Smooth muscle cell (in vitro differentiated cells): ENCODE results near the gene RCAN2. TPM values are rescaled to one million over a fixed set of nuclear protein-coding genes. Genes with fewer than 3 reads are reported as not detected.
A peak's percentile ranks its signal among the peaks of the same experiment; 100 is the strongest.

Source experiments
- DNase-seq: peaks from one replicate; lab custom pipeline; 2025; ENCODE audit not compliant: unreplicated experiment; lab: John Stamatoyannopoulos, UW
- H2AFZ ChIP-seq: fragments of 200-600 bp; sonication (generic); 2 replicates; pipeline ENCODE4 v1.6.0; 2016; ENCODE audit warnings: antibody characterized with exemption, low read depth, mild to moderate bottlenecking
- H3F3A ChIP-seq: fragments of 200-600 bp; sonication (generic); 2 replicates; pipeline ENCODE4 v1.6.0; 2017; ENCODE audit warnings: antibody characterized with exemption, low read depth
- H3K27ac ChIP-seq: fragments of 200-600 bp; sonication (generic); 2 replicates; pipeline ENCODE4 v1.5.1; 2016; ENCODE audit warnings: low read depth, mild to moderate bottlenecking
- H3K27me3 ChIP-seq: fragments of 200-600 bp; sonication (generic); 2 replicates; pipeline ENCODE4 v1.6.1; 2016; ENCODE audit warnings: low read depth, mild to moderate bottlenecking
- H3K36me3 ChIP-seq: fragments of 200-600 bp; sonication (generic); 2 replicates; pipeline ENCODE4 v1.5.1; 2016; ENCODE audit warnings: low read depth
- H3K4me1 ChIP-seq: fragments of 200-600 bp; sonication (generic); 2 replicates; pipeline ENCODE4 v1.5.1; 2016; ENCODE audit warnings: low read depth
- H3K4me2 ChIP-seq: fragments of 200-600 bp; sonication (generic); 2 replicates; pipeline ENCODE4 v1.6.0; 2016; ENCODE audit warnings: mild to moderate bottlenecking
- H3K4me3 ChIP-seq: fragments of 200-600 bp; sonication (generic); 2 replicates; pipeline ENCODE4 v1.5.1; 2016; ENCODE audit warnings: mild to moderate bottlenecking
- H3K79me2 ChIP-seq: fragments of 200-600 bp; sonication (generic); 2 replicates; pipeline ENCODE4 v1.6.0; 2016; ENCODE audit warnings: low read depth, mild to moderate bottlenecking
- H3K9ac ChIP-seq: fragments of 200-600 bp; sonication (generic); 2 replicates; pipeline ENCODE4 v1.6.0; 2016; ENCODE audit warnings: low read depth
- H3K9me3 ChIP-seq: fragments of 200-600 bp; sonication (generic); replicated peaks from 2 replicates; pipeline ENCODE4 v1.5.1; 2016; ENCODE audit warnings: low read depth
- H4K20me1 ChIP-seq: fragments of 200-600 bp; sonication (generic); 2 replicates; pipeline ENCODE4 v1.6.0; 2016; ENCODE audit warnings: low read depth
- WGBS: methylation state at CpG from one replicate; pipeline ENCODE4 v1.1.7; 2016; ENCODE audit warnings: low lambda C conversion rate; 5-methylcytosine and 5-hydroxymethylcytosine counted together
- polyA plus RNA-seq: library from polyadenylated mRNA; unstranded; fragments of >200 nt; fragmentation: Nextera tagmentation; extraction: Ambion mirVana; gene quantifications from 2 replicates; pipeline ENCODE4 v1.2.1, GENCODE V29; 2016
- total RNA-seq: library from RNA; depleted of rRNA; stranded (reverse); fragments of >200 nt; gene quantifications from 2 replicates; pipeline ENCODE4 v1.2.3, GENCODE V29; 2014
- TF ChIP-seq, protein P1 (sequence below): fragments of 200-600 bp; sonication (generic); IDR thresholded peaks from 2 replicates; pipeline ENCODE4 v1.5.1; 2017; ENCODE audit warnings: borderline replicate concordance, mild to moderate bottlenecking, antibody characterized with exemption; ENCODE audit not compliant: insufficient read depth, poor library complexity, severe bottlenecking

RCAN2 gene
- total and polyA plus RNA-seq, 2 experiments from 2014 or later, result 2.5 to 2.7 TPM

DNA sequence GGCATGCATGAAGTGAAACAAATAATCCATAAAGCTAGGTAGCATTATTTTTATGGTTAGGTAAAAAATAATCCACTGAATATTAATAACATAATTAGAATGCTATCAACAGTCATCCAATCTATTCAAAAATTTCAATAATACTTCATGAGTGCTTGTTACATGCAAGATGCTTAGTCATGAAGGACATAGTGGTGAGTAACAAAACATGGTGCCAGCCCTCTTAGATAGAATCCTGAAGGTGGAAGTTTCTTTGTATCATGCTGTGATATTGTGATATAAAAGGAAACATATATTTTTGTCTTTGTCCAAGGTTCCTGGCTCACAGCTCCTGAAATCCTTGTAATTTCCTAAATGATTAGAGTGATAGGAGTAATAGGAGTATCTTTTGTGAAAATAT is 14.9 kb downstream of the RCAN2 start:
- H3K9me3 ChIP-seq, result no peaks in the 10 kb centered on the region
- H3K4me3 ChIP-seq, result no peak overlapping the region
- H3K79me2 ChIP-seq, result no peaks in the 10 kb centered on the region
- no peak overlapping the region for H3K4me2 ChIP-seq
- H4K20me1 ChIP-seq, result no peaks in the 10 kb centered on the region
- no peak overlapping the region for H2AFZ ChIP-seq
- no peaks in the 10 kb centered on the region for H3K27me3 ChIP-seq
- TF ChIP-seq, protein P1, sequence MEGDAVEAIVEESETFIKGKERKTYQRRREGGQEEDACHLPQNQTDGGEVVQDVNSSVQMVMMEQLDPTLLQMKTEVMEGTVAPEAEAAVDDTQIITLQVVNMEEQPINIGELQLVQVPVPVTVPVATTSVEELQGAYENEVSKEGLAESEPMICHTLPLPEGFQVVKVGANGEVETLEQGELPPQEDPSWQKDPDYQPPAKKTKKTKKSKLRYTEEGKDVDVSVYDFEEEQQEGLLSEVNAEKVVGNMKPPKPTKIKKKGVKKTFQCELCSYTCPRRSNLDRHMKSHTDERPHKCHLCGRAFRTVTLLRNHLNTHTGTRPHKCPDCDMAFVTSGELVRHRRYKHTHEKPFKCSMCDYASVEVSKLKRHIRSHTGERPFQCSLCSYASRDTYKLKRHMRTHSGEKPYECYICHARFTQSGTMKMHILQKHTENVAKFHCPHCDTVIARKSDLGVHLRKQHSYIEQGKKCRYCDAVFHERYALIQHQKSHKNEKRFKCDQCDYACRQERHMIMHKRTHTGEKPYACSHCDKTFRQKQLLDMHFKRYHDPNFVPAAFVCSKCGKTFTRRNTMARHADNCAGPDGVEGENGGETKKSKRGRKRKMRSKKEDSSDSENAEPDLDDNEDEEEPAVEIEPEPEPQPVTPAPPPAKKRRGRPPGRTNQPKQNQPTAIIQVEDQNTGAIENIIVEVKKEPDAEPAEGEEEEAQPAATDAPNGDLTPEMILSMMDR, result no peak
- no peak for DNase-seq
- H3K36me3 ChIP-seq, result no peaks in the 10 kb centered on the region
- no peak overlapping the region for H3K9ac ChIP-seq
- H3K4me1 ChIP-seq, result no peaks in the 10 kb centered on the region
- H3K27ac ChIP-seq, result no peak overlapping the region
- H3F3A ChIP-seq, result no peaks in the 10 kb centered on the region

DNA sequence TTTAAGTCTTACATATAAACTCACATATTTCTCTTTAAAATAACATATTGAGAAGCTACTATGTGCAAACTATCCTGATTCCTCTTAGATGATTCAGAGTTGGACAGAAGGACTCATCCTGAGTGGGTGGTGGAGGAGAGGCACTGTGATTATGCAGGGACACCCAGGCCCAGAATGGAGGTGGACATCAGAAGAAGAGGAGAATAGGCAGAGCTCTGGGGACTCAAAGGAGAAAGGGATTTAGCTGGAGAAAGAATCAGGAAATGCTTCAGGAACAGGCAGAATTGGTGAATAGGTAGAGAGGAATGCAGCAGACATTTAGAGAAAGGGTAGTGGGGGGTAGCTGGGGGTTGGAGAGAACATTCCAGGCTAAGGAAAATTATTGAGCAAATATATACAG is 17.4 kb downstream of the RCAN2 start:
- Histone ChIP-seq H3K36me3 (no peaks in the 10 kb centered on the region), H3K4me2 (peak overlapping the region; percentile 28), H3K4me1 (no peaks in the 10 kb centered on the region), H3K79me2 (no peaks in the 10 kb centered on the region), H3K27ac (peak overlapping the region; percentile 13), H3K9me3 (no peaks in the 10 kb centered on the region), H3K4me3 (no peak overlapping the region), H3K27me3 (no peaks in the 10 kb centered on the region), H3F3A (no peaks in the 10 kb centered on the region), H4K20me1 (no peaks in the 10 kb centered on the region), H3K9ac (no peak overlapping the region), H2AFZ (no peak overlapping the region)
- DNase-seq, result no peak
- TF ChIP-seq, protein P1, result no peak

DNA sequence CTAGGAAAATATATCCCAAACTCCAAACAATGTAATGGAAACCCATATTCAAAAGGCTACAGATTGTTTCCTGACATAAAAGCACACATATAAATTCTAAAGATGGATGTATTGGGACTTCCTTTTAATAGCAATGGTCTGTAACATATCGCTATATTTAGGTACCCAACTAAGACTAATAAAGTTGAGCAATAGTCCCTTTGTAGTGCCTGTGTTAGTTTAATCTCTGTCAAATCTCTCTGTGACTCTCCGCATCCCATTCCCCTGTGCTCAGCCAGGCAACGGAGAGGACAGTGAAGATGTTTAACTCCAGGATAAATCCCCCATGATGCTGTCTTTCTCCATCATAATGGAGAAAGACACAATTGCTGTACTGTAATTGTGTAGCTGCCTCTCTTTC is 19.0 kb downstream of the RCAN2 start:
- H3K9me3 ChIP-seq, result no peaks in the 10 kb centered on the region
- H3K9ac ChIP-seq, result no peak overlapping the region
- no peaks in the 10 kb centered on the region for H3K27me3 ChIP-seq
- no peaks in the 10 kb centered on the region for H3F3A ChIP-seq
- no peak overlapping the region for H2AFZ ChIP-seq
- no peaks in the 10 kb centered on the region for H3K79me2 ChIP-seq
- no peaks in the 10 kb centered on the region for H3K4me1 ChIP-seq
- no peak overlapping the region for H3K27ac ChIP-seq
- no peak for DNase-seq
- WGBS, result 75% methylated on average over 3 of the region's 3 CpGs
- TF ChIP-seq, protein P1, result no peak
- H3K36me3 ChIP-seq, result no peaks in the 10 kb centered on the region
- H4K20me1 ChIP-seq, result no peaks in the 10 kb centered on the region
- no peak overlapping the region for H3K4me2 ChIP-seq
- no peak overlapping the region for H3K4me3 ChIP-seq

DNA sequence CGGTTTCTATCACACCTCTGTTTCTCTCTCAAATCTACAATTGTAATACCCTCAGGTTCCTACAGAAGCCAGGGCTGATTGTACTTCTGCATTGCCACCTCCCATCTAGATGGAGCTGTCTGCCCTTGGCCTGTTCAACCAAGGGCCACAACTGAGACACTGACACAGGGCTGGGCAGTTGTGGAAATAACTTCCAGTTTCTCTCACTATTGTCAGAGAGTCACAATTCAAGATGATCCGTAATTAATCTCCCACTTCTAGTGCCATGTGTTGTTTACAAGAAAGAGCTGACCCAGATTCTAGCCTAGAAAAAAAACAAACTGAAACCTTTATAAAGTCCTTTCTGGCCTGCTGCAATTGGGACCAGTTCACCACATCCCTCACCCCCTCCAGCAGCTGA is 22.2 kb downstream of the RCAN2 start:
- no peak overlapping the region for H3K4me2 ChIP-seq
- H3K9ac ChIP-seq, result no peak overlapping the region
- H3K79me2 ChIP-seq, result no peaks in the 10 kb centered on the region
- H3K9me3 ChIP-seq, result no peaks in the 10 kb centered on the region
- H4K20me1 ChIP-seq, result no peaks in the 10 kb centered on the region
- no peak overlapping the region for H2AFZ ChIP-seq
- H3K27me3 ChIP-seq, result no peaks in the 10 kb centered on the region
- no peaks in the 10 kb centered on the region for H3K4me1 ChIP-seq
- TF ChIP-seq, protein P1, result no peak
- H3K36me3 ChIP-seq, result no peaks in the 10 kb centered on the region
- 82% methylated on average over 2 of the region's 2 CpGs for WGBS
- H3K4me3 ChIP-seq, result no peak overlapping the region
- DNase-seq, result no peak
- no peak overlapping the region for H3K27ac ChIP-seq
- H3F3A ChIP-seq, result no peaks in the 10 kb centered on the region
